ENCODE measurements around the gene GRIK2. TPM values are rescaled to one million over a fixed set of nuclear protein-coding genes. Genes with fewer than 3 reads are reported as not detected.
A peak's percentile ranks its signal among the peaks of the same experiment; 100 is the strongest.

The GRIK2 gene
- total RNA-seq, 1 experiment from 2014 or later = 0.61 TPM

DNA sequence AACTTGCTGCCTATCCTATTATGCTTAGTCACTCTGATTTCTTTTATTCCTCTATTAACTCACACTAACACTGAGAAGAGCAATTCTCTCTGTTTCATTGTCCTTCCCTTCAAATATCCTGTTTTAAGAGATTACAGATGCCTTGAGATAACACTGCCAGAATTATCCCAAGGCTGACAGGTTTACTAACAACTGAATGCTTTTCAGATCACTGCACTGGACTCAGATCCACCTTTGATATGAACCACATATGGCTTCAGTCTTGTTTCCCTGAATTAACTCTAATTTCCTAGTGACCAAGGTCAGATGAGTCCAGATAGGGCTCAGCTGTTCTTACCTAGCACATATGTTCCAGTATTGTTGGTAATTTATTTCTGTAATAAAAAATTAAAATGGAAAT is 633.1 kb downstream of the GRIK2 start:
- Histone ChIP-seq H3K27ac (no peak overlapping the region), H3K4me1 (replicated peaks; ENCODE audit: insufficient read depth) (no peaks in the 10 kb centered on the region), H3K4me2 (no peak overlapping the region), H4K20me1 (ENCODE audit: insufficient read depth) (no peaks in the 10 kb centered on the region), H3K27me3 (ENCODE audit: insufficient read depth, low read depth) (no peaks in the 10 kb centered on the region), H3F3A (ENCODE audit: insufficient read depth, low read depth) (no peaks in the 10 kb centered on the region), H3K9me2 (ENCODE audit: insufficient read depth) (0 out of 2 replicates have a peak, but pooled peaks cover 3% of the 10 kb centered on the region), H3K79me2 (ENCODE audit: low read depth) (no peaks in the 10 kb centered on the region), H3K9me3 (ENCODE audit: insufficient read depth, low read depth) (no peaks in the 10 kb centered on the region; the same call in 1 of the 2 replicates), H3K36me3 (ENCODE audit: low read depth) (no peaks in the 10 kb centered on the region), H2AFZ (no peak overlapping the region), H3K4me3 (no peak overlapping the region)
- ChIA-PET CTCF (no interaction called here), POLR2A (ENCODE audit: unreplicated experiment) (interaction anchor here (1.0 kb wide), 1 partner anchor 10 kb away, joined by 3 read pairs; no protein-coding TSS in a partner anchor)
- no peak for DNase-seq
- no peak for TF ChIP-seq EZH2 (IDR thresholded peaks at IDR 0.05; ENCODE audit: low read depth)
- BruUV-seq (replicated peaks) = no TSS peak
- intact Hi-C loops (cut with micrococcal nuclease; ENCODE audit: unreplicated experiment) = no loop called here

DNA sequence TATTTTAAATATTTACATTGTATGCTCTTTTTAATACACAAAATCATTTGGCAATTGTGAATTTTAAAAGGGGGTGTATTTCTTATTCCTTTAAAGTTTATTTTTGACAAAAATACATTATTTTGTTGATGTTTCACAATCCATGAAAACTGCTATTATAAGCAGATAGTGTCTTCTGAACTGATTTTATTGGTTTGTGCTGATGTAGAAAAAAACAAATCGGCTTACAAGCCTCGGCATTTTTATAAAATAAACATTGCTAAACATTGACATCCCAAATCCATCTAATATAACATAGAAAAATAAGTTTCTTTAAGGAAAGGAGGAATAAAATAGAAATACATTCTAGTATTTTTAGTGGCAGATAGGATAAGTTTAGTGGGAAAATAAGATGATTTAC is 634.7 kb downstream of the GRIK2 start:
- CTCF ChIA-PET = no interaction called here
- Histone ChIP-seq H3K4me3 (no peak overlapping the region), H3K9me3 (ENCODE audit: insufficient read depth, low read depth) (no peaks in the 10 kb centered on the region), H3K9me2 (ENCODE audit: insufficient read depth) (0 out of 2 replicates have a peak, but pooled peaks cover 3% of the 10 kb centered on the region), H3K36me3 (ENCODE audit: low read depth) (no peaks in the 10 kb centered on the region), H3K4me2 (no peak overlapping the region), H4K20me1 (ENCODE audit: insufficient read depth) (no peaks in the 10 kb centered on the region), H3K79me2 (ENCODE audit: low read depth) (no peaks in the 10 kb centered on the region), H3K4me1 (replicated peaks; ENCODE audit: insufficient read depth) (no peaks in the 10 kb centered on the region), H3K27me3 (ENCODE audit: insufficient read depth, low read depth) (no peaks in the 10 kb centered on the region), H3K27ac (no peak overlapping the region), H3F3A (ENCODE audit: insufficient read depth, low read depth) (no peaks in the 10 kb centered on the region), H2AFZ (no peak overlapping the region)
- intact Hi-C loops (cut with micrococcal nuclease; ENCODE audit: unreplicated experiment) = no loop called here
- POLR2A ChIA-PET (ENCODE audit: unreplicated experiment) = no interaction called here
- no TSS peak for BruUV-seq (replicated peaks)
- no peak for TF ChIP-seq EZH2 (IDR thresholded peaks at IDR 0.05; ENCODE audit: low read depth)
- TF ChIP-seq, protein P1, sequence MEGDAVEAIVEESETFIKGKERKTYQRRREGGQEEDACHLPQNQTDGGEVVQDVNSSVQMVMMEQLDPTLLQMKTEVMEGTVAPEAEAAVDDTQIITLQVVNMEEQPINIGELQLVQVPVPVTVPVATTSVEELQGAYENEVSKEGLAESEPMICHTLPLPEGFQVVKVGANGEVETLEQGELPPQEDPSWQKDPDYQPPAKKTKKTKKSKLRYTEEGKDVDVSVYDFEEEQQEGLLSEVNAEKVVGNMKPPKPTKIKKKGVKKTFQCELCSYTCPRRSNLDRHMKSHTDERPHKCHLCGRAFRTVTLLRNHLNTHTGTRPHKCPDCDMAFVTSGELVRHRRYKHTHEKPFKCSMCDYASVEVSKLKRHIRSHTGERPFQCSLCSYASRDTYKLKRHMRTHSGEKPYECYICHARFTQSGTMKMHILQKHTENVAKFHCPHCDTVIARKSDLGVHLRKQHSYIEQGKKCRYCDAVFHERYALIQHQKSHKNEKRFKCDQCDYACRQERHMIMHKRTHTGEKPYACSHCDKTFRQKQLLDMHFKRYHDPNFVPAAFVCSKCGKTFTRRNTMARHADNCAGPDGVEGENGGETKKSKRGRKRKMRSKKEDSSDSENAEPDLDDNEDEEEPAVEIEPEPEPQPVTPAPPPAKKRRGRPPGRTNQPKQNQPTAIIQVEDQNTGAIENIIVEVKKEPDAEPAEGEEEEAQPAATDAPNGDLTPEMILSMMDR (conservative IDR thresholded peaks at IDR 0.05) = no peak
- DNase-seq = no peak

DNA sequence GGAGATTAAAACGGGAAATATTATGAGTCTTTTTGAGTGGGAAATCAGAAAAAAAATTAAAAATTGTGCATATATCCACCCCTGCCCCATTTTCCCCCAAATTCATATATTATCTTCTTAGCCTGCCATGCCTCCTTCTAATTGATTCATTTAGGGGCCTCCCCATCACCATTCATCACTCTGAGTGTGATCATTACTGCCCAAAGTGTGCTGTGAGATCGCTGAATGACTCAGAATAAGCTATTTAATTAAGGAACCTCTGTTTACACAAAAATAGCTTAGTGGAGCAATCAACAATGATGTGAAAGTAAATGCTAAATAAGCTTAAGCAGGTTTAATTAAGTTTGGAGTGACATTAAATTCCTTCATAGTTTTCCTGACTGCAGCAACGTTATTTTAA is 645.5 kb downstream of the GRIK2 start:
- no peak for DNase-seq
- Histone ChIP-seq H3K4me3 (no peak overlapping the region), H3K4me2 (no peak overlapping the region), H3K9me2 (ENCODE audit: insufficient read depth) (no peaks in the 10 kb centered on the region), H3K4me1 (replicated peaks; ENCODE audit: insufficient read depth) (no peaks in the 10 kb centered on the region), H3K27me3 (ENCODE audit: insufficient read depth, low read depth) (no peaks in the 10 kb centered on the region), H3K27ac (no peak overlapping the region), H3K9me3 (ENCODE audit: insufficient read depth, low read depth) (no peaks in the 10 kb centered on the region), H3K79me2 (ENCODE audit: low read depth) (no peaks in the 10 kb centered on the region), H3K36me3 (ENCODE audit: low read depth) (no peaks in the 10 kb centered on the region), H3F3A (ENCODE audit: insufficient read depth, low read depth) (no peaks in the 10 kb centered on the region), H2AFZ (peak overlapping the region; percentile 71), H4K20me1 (ENCODE audit: insufficient read depth) (no peaks in the 10 kb centered on the region)
- ChIA-PET POLR2A (ENCODE audit: unreplicated experiment) (no interaction called here), CTCF (no interaction called here)
- no TSS peak for BruUV-seq (replicated peaks)
- TF ChIP-seq EZH2 (IDR thresholded peaks at IDR 0.05; ENCODE audit: low read depth) = no peak
- TF ChIP-seq, protein P1 (conservative IDR thresholded peaks at IDR 0.05) = no peak
- intact Hi-C loops (cut with micrococcal nuclease; ENCODE audit: unreplicated experiment) = no loop called here

DNA sequence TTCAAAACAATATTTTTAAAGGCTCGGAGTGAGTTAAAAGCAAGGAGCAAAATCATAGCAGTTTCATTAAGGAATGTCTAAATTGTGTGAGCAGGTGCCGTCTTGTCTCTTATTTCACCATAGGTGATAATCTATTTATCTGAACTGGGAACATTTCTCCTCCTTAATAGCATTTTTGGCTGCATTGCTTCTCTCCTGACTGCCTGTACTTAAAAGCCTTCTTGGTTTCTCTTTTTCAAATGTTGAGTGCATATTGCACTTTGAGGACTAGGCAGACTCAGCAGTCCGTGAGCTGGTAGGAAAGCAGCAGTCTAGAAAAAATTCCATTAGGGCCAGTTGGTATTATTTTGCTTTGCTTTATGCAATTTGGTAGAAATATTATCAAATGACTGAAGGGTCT is 645.9 kb downstream of the GRIK2 start:
- Histone ChIP-seq H3K9me3 (ENCODE audit: insufficient read depth, low read depth) (no peaks in the 10 kb centered on the region), H3F3A (ENCODE audit: insufficient read depth, low read depth) (no peaks in the 10 kb centered on the region), H3K4me3 (no peak overlapping the region), H3K27ac (no peak overlapping the region), H2AFZ (peak overlapping the region; percentile 71; the same call in 1 of the 2 replicates), H3K36me3 (ENCODE audit: low read depth) (no peaks in the 10 kb centered on the region), H4K20me1 (ENCODE audit: insufficient read depth) (no peaks in the 10 kb centered on the region), H3K4me2 (no peak overlapping the region), H3K4me1 (replicated peaks; ENCODE audit: insufficient read depth) (no peaks in the 10 kb centered on the region), H3K27me3 (ENCODE audit: insufficient read depth, low read depth) (no peaks in the 10 kb centered on the region), H3K9me2 (ENCODE audit: insufficient read depth) (no peaks in the 10 kb centered on the region), H3K79me2 (ENCODE audit: low read depth) (no peaks in the 10 kb centered on the region)
- ChIA-PET CTCF (no interaction called here), POLR2A (ENCODE audit: unreplicated experiment) (no interaction called here)
- TF ChIP-seq, protein P1 (conservative IDR thresholded peaks at IDR 0.05) = no peak
- no peak for TF ChIP-seq EZH2 (IDR thresholded peaks at IDR 0.05; ENCODE audit: low read depth)
- intact Hi-C loops (cut with micrococcal nuclease; ENCODE audit: unreplicated experiment) = no loop called here
- BruUV-seq (replicated peaks) = no TSS peak
- no peak for DNase-seq

All from PC-9 (cell line).